Neural cell (in vitro differentiated cells): ENCODE results near the gene TMEM52B. TPM values are rescaled to one million over a fixed set of nuclear protein-coding genes. Genes with fewer than 3 reads are reported as not detected.

Experiments
- H2AFZ ChIP-seq: fragments of 200-600, 300-800 bp; sonication (generic), shearing (Covaris generic); 2 replicates; pipeline ENCODE4 v1.6.0; 2014; ENCODE audit warnings: low read depth, mild to moderate bottlenecking, antibody characterized with exemption, low read length, moderate library complexity
- H3F3A ChIP-seq: fragments of 200-600 bp; shearing (Covaris generic); 2 replicates; pipeline ENCODE4 v1.6.1; 2016; ENCODE audit warnings: mild to moderate bottlenecking, moderate library complexity, mixed read lengths, antibody characterized with exemption, low read length; ENCODE audit not compliant: insufficient read depth, poor library complexity, severe bottlenecking
- H3K27ac ChIP-seq: fragments of 200-600, 300-800 bp; sonication (generic), shearing (Covaris generic); 2 replicates; pipeline ENCODE4 v1.5.1; 2014; ENCODE audit warnings: mild to moderate bottlenecking, low read length, moderate library complexity
- H3K27me3 ChIP-seq: fragments of 300-800, 200-600 bp; sonication (generic), shearing (Covaris generic); 2 replicates; pipeline ENCODE4 v1.6.0; 2014; ENCODE audit warnings: mild to moderate bottlenecking, low read depth, low read length, moderate library complexity; ENCODE audit not compliant: insufficient read depth
- H3K36me3 ChIP-seq: fragments of 300-800, 200-600 bp; sonication (generic), shearing (Covaris generic); 2 replicates; pipeline ENCODE4 v1.5.1; 2014; ENCODE audit warnings: mild to moderate bottlenecking, antibody characterized with exemption, low read length, moderate library complexity; ENCODE audit not compliant: insufficient read depth
- H3K4me2 ChIP-seq: fragments of 300-800, 200-600 bp; sonication (generic), shearing (Covaris generic); 2 replicates; pipeline ENCODE4 v1.6.0; 2014; ENCODE audit warnings: mild to moderate bottlenecking, low read length
- H3K4me3 ChIP-seq: fragments of 300-800, 200-600 bp; sonication (generic), shearing (Covaris generic); 2 replicates; pipeline ENCODE4 v1.5.1; 2014; ENCODE audit warnings: mild to moderate bottlenecking, low read length, moderate library complexity
- H3K79me2 ChIP-seq: fragments of 200-600 bp; shearing (Covaris generic); replicated peaks from 2 replicates; pipeline ENCODE4 v1.6.0; 2014; ENCODE audit warnings: mild to moderate bottlenecking, low read length, moderate library complexity; ENCODE audit not compliant: insufficient read depth
- H3K9ac ChIP-seq: fragments of 300-800, 200-600 bp; sonication (generic), shearing (Covaris generic); 2 replicates; pipeline ENCODE4 v1.6.1; 2016; ENCODE audit warnings: mild to moderate bottlenecking, low read length, mixed read lengths
- H3K9me2 ChIP-seq: fragments of 200-600 bp; shearing (Covaris generic); 2 replicates; pipeline ENCODE4 v1.6.1; 2016; ENCODE audit warnings: mild to moderate bottlenecking, low read length, mixed read lengths; ENCODE audit not compliant: insufficient read depth
- H3K9me3 ChIP-seq: fragments of 200-600, 300-800 bp; sonication (generic), shearing (Covaris generic); 2 replicates; pipeline ENCODE4 v1.6.1; 2016; ENCODE audit warnings: mild to moderate bottlenecking, mixed run types, low read length, moderate library complexity, mixed read lengths
- H4K20me1 ChIP-seq: fragments of 200-600 bp; shearing (Covaris generic); 2 replicates; pipeline ENCODE4 v1.6.1; 2016; ENCODE audit warnings: mild to moderate bottlenecking, mixed run types; ENCODE audit not compliant: insufficient read depth
- EP300 ChIP-seq: fragments of 450-650 bp; conservative IDR thresholded peaks from 2 replicates; pipeline ENCODE4 v1.6.1; 2014; ENCODE audit warnings: antibody characterized with exemption, mild to moderate bottlenecking, moderate library complexity; ENCODE audit not compliant: poor library complexity, severe bottlenecking
- EZH2 ChIP-seq: fragments of 200-600, 300-800 bp; shearing (Covaris generic), sonication (generic); IDR thresholded peaks from 2 replicates; pipeline ENCODE4 v1.6.1; 2014; ENCODE audit warnings: antibody characterized with exemption, low read length, borderline replicate concordance, mild to moderate bottlenecking; ENCODE audit not compliant: insufficient read depth, poor library complexity, severe bottlenecking
- MXI1 ChIP-seq: fragments of 450-650 bp; conservative IDR thresholded peaks from 2 replicates; pipeline ENCODE4 v1.6.1; 2014; ENCODE audit warnings: antibody characterized with exemption, mild to moderate bottlenecking; ENCODE audit not compliant: poor library complexity, severe bottlenecking
- POLR2AphosphoS5 ChIP-seq: IDR thresholded peaks from 2 replicates; pipeline ENCODE4 v1.6.1; 2012
- RAD21 ChIP-seq: fragments of 450-650 bp; conservative IDR thresholded peaks from 2 replicates; pipeline ENCODE4 v1.6.1; 2014; ENCODE audit warnings: antibody characterized with exemption, mild to moderate bottlenecking, moderate library complexity
- SMC3 ChIP-seq: fragments of 450-650 bp; conservative IDR thresholded peaks from 2 replicates; pipeline ENCODE4 v1.6.1; 2014; ENCODE audit warnings: antibody characterized with exemption, mild to moderate bottlenecking, moderate library complexity; ENCODE audit not compliant: poor library complexity
- TAF1 ChIP-seq: IDR thresholded peaks from 2 replicates; pipeline ENCODE4 v1.6.1; 2012; ENCODE audit warnings: low read depth
- polyA plus RNA-seq: library from polyadenylated mRNA; depleted of rRNA; stranded (reverse); fragments of >200 nt; gene quantifications from 2 replicates; pipeline ENCODE4 v1.2.3, GENCODE V29; 2014
- TF ChIP-seq, protein P1 (sequence below): IDR thresholded peaks from 2 replicates; pipeline ENCODE4 v1.6.1; 2012; ENCODE audit warnings: borderline replicate concordance
- TF ChIP-seq, protein P2 (sequence below): fragments of 450-650 bp; IDR thresholded peaks from 2 replicates; pipeline ENCODE4 v1.5.1; 2014; ENCODE audit warnings: antibody characterized with exemption, mild to moderate bottlenecking, moderate library complexity; ENCODE audit not compliant: poor library complexity, severe bottlenecking

The TMEM52B gene
- polyA plus RNA-seq, 1 donor from 2014 or later: not detected

DNA sequence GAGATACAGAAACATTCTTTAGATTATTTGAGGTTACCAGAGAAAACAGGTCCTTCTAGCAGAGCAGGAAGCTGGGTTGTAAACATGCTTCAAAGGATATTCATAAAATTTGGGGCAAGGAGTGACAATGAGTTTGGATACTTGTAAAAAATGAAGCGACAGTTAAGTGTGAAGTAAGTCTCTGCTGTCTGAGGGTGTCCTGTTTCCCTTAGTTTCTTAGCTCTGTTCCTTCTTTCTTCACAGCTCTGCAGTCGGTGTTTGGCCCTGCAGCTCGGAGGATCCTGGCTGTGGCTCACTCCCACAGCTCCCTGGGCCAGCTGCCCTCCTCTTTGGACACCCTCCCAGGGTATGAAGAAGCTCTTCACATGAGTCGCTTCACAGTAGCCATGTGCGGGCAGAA is 10.8 kb downstream of the TMEM52B start:
- no peak overlapping the region for H3K27ac ChIP-seq
- TF ChIP-seq, protein P1, sequence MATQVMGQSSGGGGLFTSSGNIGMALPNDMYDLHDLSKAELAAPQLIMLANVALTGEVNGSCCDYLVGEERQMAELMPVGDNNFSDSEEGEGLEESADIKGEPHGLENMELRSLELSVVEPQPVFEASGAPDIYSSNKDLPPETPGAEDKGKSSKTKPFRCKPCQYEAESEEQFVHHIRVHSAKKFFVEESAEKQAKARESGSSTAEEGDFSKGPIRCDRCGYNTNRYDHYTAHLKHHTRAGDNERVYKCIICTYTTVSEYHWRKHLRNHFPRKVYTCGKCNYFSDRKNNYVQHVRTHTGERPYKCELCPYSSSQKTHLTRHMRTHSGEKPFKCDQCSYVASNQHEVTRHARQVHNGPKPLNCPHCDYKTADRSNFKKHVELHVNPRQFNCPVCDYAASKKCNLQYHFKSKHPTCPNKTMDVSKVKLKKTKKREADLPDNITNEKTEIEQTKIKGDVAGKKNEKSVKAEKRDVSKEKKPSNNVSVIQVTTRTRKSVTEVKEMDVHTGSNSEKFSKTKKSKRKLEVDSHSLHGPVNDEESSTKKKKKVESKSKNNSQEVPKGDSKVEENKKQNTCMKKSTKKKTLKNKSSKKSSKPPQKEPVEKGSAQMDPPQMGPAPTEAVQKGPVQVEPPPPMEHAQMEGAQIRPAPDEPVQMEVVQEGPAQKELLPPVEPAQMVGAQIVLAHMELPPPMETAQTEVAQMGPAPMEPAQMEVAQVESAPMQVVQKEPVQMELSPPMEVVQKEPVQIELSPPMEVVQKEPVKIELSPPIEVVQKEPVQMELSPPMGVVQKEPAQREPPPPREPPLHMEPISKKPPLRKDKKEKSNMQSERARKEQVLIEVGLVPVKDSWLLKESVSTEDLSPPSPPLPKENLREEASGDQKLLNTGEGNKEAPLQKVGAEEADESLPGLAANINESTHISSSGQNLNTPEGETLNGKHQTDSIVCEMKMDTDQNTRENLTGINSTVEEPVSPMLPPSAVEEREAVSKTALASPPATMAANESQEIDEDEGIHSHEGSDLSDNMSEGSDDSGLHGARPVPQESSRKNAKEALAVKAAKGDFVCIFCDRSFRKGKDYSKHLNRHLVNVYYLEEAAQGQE: no peak
- TF ChIP-seq TAF1: no peak
- no peaks in the 10 kb centered on the region for H3K9me2 ChIP-seq
- H3F3A ChIP-seq: no peaks in the 10 kb centered on the region
- H2AFZ ChIP-seq: no peak overlapping the region
- no peaks in the 10 kb centered on the region for H3K27me3 ChIP-seq
- no peak overlapping the region for H3K9ac ChIP-seq
- H3K79me2 ChIP-seq: no peaks in the 10 kb centered on the region
- H3K4me2 ChIP-seq: no peak overlapping the region
- H3K9me3 ChIP-seq: no peaks in the 10 kb centered on the region
- no peak overlapping the region for H3K4me3 ChIP-seq
- no peaks in the 10 kb centered on the region for H3K36me3 ChIP-seq
- H4K20me1 ChIP-seq: no peaks in the 10 kb centered on the region

DNA sequence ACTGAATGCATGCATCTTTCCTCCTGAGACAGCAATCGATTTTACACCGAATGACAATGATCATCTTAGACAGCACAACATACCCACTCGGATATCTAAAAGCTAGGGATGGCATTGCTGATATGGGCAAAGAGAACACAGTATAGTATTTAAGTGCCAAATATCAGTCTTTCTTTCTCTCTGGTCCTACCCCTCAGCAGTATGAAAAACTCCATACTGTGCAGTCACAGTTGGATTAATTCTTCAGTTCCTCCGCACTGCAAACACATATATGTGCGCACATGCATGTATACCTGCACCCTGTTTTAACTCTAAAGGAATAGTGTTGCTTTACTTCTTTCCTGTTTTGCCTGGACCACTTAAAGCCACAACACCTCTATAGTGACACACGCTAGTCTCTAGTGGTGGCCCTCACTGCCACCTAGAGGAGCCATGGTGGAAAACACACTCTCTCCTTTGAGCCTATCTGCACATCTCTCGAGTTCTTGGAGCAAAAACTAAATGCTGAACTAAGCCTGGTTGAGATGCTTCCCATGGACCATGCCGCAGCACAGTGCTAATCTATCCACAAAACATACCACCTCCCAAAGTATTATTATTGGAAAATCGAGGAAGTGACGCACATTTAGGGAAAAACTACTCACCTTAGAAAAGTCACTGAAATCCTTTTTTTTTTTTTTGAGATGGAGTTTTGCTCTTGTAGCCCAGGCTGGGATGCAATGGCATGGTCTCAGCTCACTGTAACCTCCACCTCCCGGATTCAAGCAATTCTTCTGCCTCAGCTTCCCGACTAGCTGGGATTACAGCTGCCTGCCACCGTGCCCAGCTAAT is 11.9 kb downstream of the TMEM52B start:
- no peaks in the 10 kb centered on the region for H3K79me2 ChIP-seq
- H3F3A ChIP-seq: no peaks in the 10 kb centered on the region
- H3K9me2 ChIP-seq: no peaks in the 10 kb centered on the region
- H2AFZ ChIP-seq: no peak overlapping the region
- no peaks in the 10 kb centered on the region for H4K20me1 ChIP-seq
- H3K27me3 ChIP-seq: no peaks in the 10 kb centered on the region
- peak overlapping the region; percentile 27 for H3K4me3 ChIP-seq
- peak; percentile 65 for TF ChIP-seq SMC3
- no peak for TF ChIP-seq EZH2
- TF ChIP-seq TAF1: no peak
- TF ChIP-seq, protein P1: no peak
- TF ChIP-seq, protein P2, sequence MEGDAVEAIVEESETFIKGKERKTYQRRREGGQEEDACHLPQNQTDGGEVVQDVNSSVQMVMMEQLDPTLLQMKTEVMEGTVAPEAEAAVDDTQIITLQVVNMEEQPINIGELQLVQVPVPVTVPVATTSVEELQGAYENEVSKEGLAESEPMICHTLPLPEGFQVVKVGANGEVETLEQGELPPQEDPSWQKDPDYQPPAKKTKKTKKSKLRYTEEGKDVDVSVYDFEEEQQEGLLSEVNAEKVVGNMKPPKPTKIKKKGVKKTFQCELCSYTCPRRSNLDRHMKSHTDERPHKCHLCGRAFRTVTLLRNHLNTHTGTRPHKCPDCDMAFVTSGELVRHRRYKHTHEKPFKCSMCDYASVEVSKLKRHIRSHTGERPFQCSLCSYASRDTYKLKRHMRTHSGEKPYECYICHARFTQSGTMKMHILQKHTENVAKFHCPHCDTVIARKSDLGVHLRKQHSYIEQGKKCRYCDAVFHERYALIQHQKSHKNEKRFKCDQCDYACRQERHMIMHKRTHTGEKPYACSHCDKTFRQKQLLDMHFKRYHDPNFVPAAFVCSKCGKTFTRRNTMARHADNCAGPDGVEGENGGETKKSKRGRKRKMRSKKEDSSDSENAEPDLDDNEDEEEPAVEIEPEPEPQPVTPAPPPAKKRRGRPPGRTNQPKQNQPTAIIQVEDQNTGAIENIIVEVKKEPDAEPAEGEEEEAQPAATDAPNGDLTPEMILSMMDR: peak; percentile 82
- no peak for TF ChIP-seq EP300
- TF ChIP-seq RAD21: peak; percentile 79
- no peak for TF ChIP-seq MXI1
- TF ChIP-seq POLR2AphosphoS5: peak; percentile 11
- H3K9me3 ChIP-seq: no peaks in the 10 kb centered on the region
- no peak overlapping the region for H3K9ac ChIP-seq
- no peak overlapping the region for H3K27ac ChIP-seq
- no peaks in the 10 kb centered on the region for H3K36me3 ChIP-seq
- no peak overlapping the region for H3K4me2 ChIP-seq
